Neuronal stem cell (in vitro differentiated cells): ENCODE results near the gene INVS.

Experiments used
- DNase-seq: peaks from one replicate; pipeline ENCODE4 v3.0.0-alpha.2; 2013; ENCODE audit warnings: low spot score
- H2AFZ ChIP-seq: one replicate; pipeline ENCODE4 v1.6.1; 2013; ENCODE audit warnings: mild to moderate bottlenecking, low read length, inconsistent platforms
- H2AK5ac ChIP-seq: 2 replicates; pipeline ENCODE4 v1.6.1; 2013; ENCODE audit warnings: low read depth, mild to moderate bottlenecking, inconsistent platforms, low read length, moderate library complexity, mixed read lengths
- H2BK120ac ChIP-seq: 2 replicates; pipeline ENCODE4 v1.6.1; 2013; ENCODE audit warnings: low read depth, mild to moderate bottlenecking, inconsistent platforms, low read length, moderate library complexity, mixed read lengths
- H2BK12ac ChIP-seq: one replicate; pipeline ENCODE4 v1.6.1; 2013; ENCODE audit warnings: low read length, inconsistent platforms
- H2BK15ac ChIP-seq: 2 replicates; pipeline ENCODE4 v1.6.1; 2013; ENCODE audit warnings: mild to moderate bottlenecking, low read length, inconsistent platforms, mixed read lengths
- H2BK5ac ChIP-seq: one replicate; pipeline ENCODE4 v1.6.1; 2013; ENCODE audit warnings: inconsistent platforms, mild to moderate bottlenecking, low read length, moderate library complexity
- H3K14ac ChIP-seq: one replicate; pipeline ENCODE4 v1.6.1; 2013; ENCODE audit warnings: low read length, inconsistent platforms
- H3K18ac ChIP-seq: 2 replicates; pipeline ENCODE4 v1.6.1; 2013; ENCODE audit warnings: low read length, inconsistent platforms
- H3K23ac ChIP-seq: 2 replicates; pipeline ENCODE4 v1.6.1; 2013; ENCODE audit warnings: low read depth, mild to moderate bottlenecking, mixed read lengths, low read length, inconsistent platforms; ENCODE audit not compliant: poor library complexity
- H3K27ac ChIP-seq: replicated peaks from 3 replicates; pipeline ENCODE4 v1.5.1; 2013; ENCODE audit warnings: low read length, inconsistent platforms
- H3K27me3 ChIP-seq, 3 experiments: 2 replicates each; pipeline ENCODE4 v1.6.1; 2013; ENCODE audit warnings: low read length in 3 of 3, mild to moderate bottlenecking in 2 of 3, inconsistent platforms in 1 of 3, low read depth in 1 of 3, mixed read lengths in 1 of 3, moderate library complexity in 1 of 3; ENCODE audit not compliant: control insufficient read depth in 3 of 3, insufficient read depth in 3 of 3
- H3K36me3 ChIP-seq, 2 donors: replicated peaks in 1 of 2; 2 replicates each; pipeline ENCODE4 v1.6.1; 2013; ENCODE audit warnings: low read length in 2 of 2; ENCODE audit not compliant: control insufficient read depth in 2 of 2, insufficient read depth in 2 of 2
- H3K4ac ChIP-seq: 2 replicates; pipeline ENCODE4 v1.6.1; 2013; ENCODE audit warnings: inconsistent platforms, mild to moderate bottlenecking, low read length, moderate library complexity
- H3K4me1 ChIP-seq, 2 donors: 1 replicate in 1 of 2; 2 replicates in 1 of 2; pipeline ENCODE4 v1.6.1; 2013; ENCODE audit warnings: low read length in 2 of 2, low read depth in 1 of 2; ENCODE audit not compliant: control insufficient read depth in 2 of 2, insufficient read depth in 1 of 2
- H3K4me2 ChIP-seq: one replicate; pipeline ENCODE4 v1.6.1; 2013; ENCODE audit warnings: mild to moderate bottlenecking, low read length, inconsistent platforms; ENCODE audit not compliant: insufficient read depth, poor library complexity, severe bottlenecking
- H3K4me3 ChIP-seq, 2 donors: 2 replicates each; pipeline ENCODE4 v1.5.1; 2013; ENCODE audit warnings: low read length in 2 of 2, mild to moderate bottlenecking in 2 of 2, inconsistent platforms in 1 of 2, moderate library complexity in 1 of 2
- H3K79me1 ChIP-seq: one replicate; pipeline ENCODE4 v1.6.1; 2013; ENCODE audit warnings: low read depth, mild to moderate bottlenecking, inconsistent platforms, low read length, moderate library complexity
- H3K9ac ChIP-seq: one replicate; pipeline ENCODE4 v1.6.1; 2013; ENCODE audit warnings: mild to moderate bottlenecking, low read depth, low read length, inconsistent platforms; ENCODE audit not compliant: poor library complexity
- H3K9me3 ChIP-seq, 2 donors: replicated peaks in 1 of 2; 2 replicates each; pipeline versions ENCODE3 to v1.6.1; 2013; ENCODE audit warnings: low read length in 2 of 2, mild to moderate bottlenecking in 2 of 2, inconsistent platforms in 1 of 2, low read depth in 1 of 2, mixed read lengths in 1 of 2, moderate library complexity in 1 of 2; ENCODE audit not compliant: control insufficient read depth in 2 of 2, insufficient read depth in 1 of 2
- H4K8ac ChIP-seq: one replicate; pipeline ENCODE4 v1.6.1; 2013; ENCODE audit warnings: low read depth, mild to moderate bottlenecking, inconsistent platforms, low read length, moderate library complexity
- H4K91ac ChIP-seq: one replicate; pipeline ENCODE4 v1.6.1; 2013; ENCODE audit warnings: low read length, low read depth, mild to moderate bottlenecking, inconsistent platforms; ENCODE audit not compliant: poor library complexity
- WGBS, 2 donors: extraction: QIAGEN DNeasy Blood & Tissue Kit; methylation state at CpG; one replicate each; pipeline ENCODE4 v1.1.7; 2013; ENCODE audit warnings: missing lambda C conversion rate in 2 of 2, mixed read lengths in 1 of 2; ENCODE audit not compliant: insufficient read length in 2 of 2, insufficient replicate concordance in 1 of 2; ENCODE audit errors: extremely low coverage in 2 of 2; 5-methylcytosine and 5-hydroxymethylcytosine counted together

Gene INVS

GRCh38 chr9:100112677-100113336 is 13.8 kb downstream of the INVS start:
- H2AK5ac ChIP-seq = no peak overlapping the region
- no peak overlapping the region for H3K4me2 ChIP-seq
- no peak overlapping the region for H2AFZ ChIP-seq
- H4K8ac ChIP-seq = no peak overlapping the region
- peaks cover 0 to 2% of the 10 kb centered on the region in 2 donors for H3K9me3 ChIP-seq
- H3K36me3 ChIP-seq = peaks cover 4 to 61% of the 10 kb centered on the region in 2 donors
- no peak overlapping the region for H2BK12ac ChIP-seq
- DNase-seq = no peak
- H2BK15ac ChIP-seq = no peak overlapping the region
- H3K4ac ChIP-seq = no peak overlapping the region
- WGBS, 2 donors = no CpG with 5 or more reads among the region's 2 CpGs
- H3K14ac ChIP-seq = no peak overlapping the region
- H3K27me3 ChIP-seq = no peaks in the 10 kb centered on the region
- H3K9ac ChIP-seq = no peak overlapping the region
- peaks cover 0 to 8% of the 10 kb centered on the region in 2 donors for H3K4me1 ChIP-seq
- no peak overlapping the region for H2BK120ac ChIP-seq
- H2BK5ac ChIP-seq = no peak overlapping the region
- no peak overlapping the region for H3K18ac ChIP-seq
- H3K4me3 ChIP-seq = no peak overlapping the region
- no peak overlapping the region for H3K23ac ChIP-seq
- H4K91ac ChIP-seq = no peak overlapping the region
- H3K27ac ChIP-seq = no peak overlapping the region
- no peaks in the 10 kb centered on the region for H3K79me1 ChIP-seq

- no peak overlapping the region for H2BK5ac ChIP-seq
- H3K4me1 ChIP-seq = no peaks in the 10 kb centered on the region
- no peak overlapping the region for H4K8ac ChIP-seq
- H3K79me1 ChIP-seq = no peaks in the 10 kb centered on the region
- H3K18ac ChIP-seq = no peak overlapping the region
- H2AK5ac ChIP-seq = no peak overlapping the region
- WGBS, 2 donors = 100% methylated on average over 2 of the region's 25 CpGs; no CpG with 5 or more reads in 1 of the 2 donors
- peaks cover 0 to 65% of the 10 kb centered on the region in 2 donors for H3K36me3 ChIP-seq
- no peak overlapping the region for H4K91ac ChIP-seq
- no peak overlapping the region for H3K4me2 ChIP-seq
- H2BK12ac ChIP-seq = no peak overlapping the region
- no peak overlapping the region for H3K9ac ChIP-seq
- H2BK120ac ChIP-seq = no peak overlapping the region
- no peaks in the 10 kb centered on the region for H3K27me3 ChIP-seq
- H3K4ac ChIP-seq = no peak overlapping the region
- H3K23ac ChIP-seq = no peak overlapping the region
- H3K27ac ChIP-seq = no peak overlapping the region
- H2BK15ac ChIP-seq = no peak overlapping the region
- DNase-seq = no peak
- no peak overlapping the region for H3K14ac ChIP-seq
- H3K4me3 ChIP-seq = no peak overlapping the region
- H3K9me3 ChIP-seq = no peaks in the 10 kb centered on the region
- H2AFZ ChIP-seq = no peak overlapping the region
These were observed 18.3 kb downstream of the INVS start for GRCh38 chr9:100117316-100117715.

DNA sequence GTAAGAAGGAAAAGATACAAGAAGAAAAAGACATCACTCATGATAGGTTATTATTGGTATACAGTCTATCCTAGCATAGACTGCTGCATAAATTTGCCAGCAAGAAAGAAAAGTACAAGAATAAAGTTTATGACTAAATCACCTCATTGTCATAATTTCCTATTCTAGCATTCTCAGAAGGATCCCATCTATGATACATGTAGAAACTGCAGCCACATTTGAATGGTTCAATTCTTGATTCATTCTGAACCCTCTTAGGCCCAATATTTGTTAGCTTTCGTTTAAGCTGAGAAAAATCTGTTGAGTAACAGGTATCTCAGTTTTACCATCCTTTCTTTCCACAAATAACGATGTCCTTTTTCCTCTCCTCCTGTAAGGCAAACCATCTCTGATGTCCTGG is 21.2 kb downstream of the INVS start:
- Histone ChIP-seq H4K8ac (no peak overlapping the region), H3K4me1 (no peaks in the 10 kb centered on the region), H3K18ac (no peak overlapping the region), H3K4me2 (no peak overlapping the region), H3K4ac (no peak overlapping the region), H3K4me3 (no peak overlapping the region), H3K9ac (no peak overlapping the region), H3K14ac (no peak overlapping the region), H3K27ac (no peak overlapping the region), H2BK5ac (no peak overlapping the region), H3K36me3 (peaks cover 0 to 41% of the 10 kb centered on the region in 2 donors), H3K9me3 (peaks cover 0 to 10% of the 10 kb centered on the region in 2 donors), H2AK5ac (no peak overlapping the region), H3K23ac (no peak overlapping the region), H2AFZ (no peak overlapping the region), H4K91ac (no peak overlapping the region), H2BK12ac (no peak overlapping the region), H2BK120ac (no peak overlapping the region), H3K79me1 (no peaks in the 10 kb centered on the region), H2BK15ac (no peak overlapping the region), H3K27me3 (no peaks in the 10 kb centered on the region)
- no peak for DNase-seq
- no CpG with 5 or more reads among the region's 2 CpGs for WGBS, 2 donors

- peaks cover 0 to 10% of the 10 kb centered on the region in 2 donors for H3K9me3 ChIP-seq
- H3K9ac ChIP-seq = no peak overlapping the region
- H3K18ac ChIP-seq = no peak overlapping the region
- no peak overlapping the region for H2BK120ac ChIP-seq
- H3K4me2 ChIP-seq = no peak overlapping the region
- H2BK5ac ChIP-seq = no peak overlapping the region
- no peak overlapping the region for H2BK12ac ChIP-seq
- no peaks in the 10 kb centered on the region for H3K27me3 ChIP-seq
- H3K79me1 ChIP-seq = no peaks in the 10 kb centered on the region
- H2AFZ ChIP-seq = no peak overlapping the region
- H3K4me3 ChIP-seq = no peak overlapping the region
- no peak overlapping the region for H3K23ac ChIP-seq
- no CpG with 5 or more reads among the region's 2 CpGs for WGBS, 2 donors
- no peak overlapping the region for H2AK5ac ChIP-seq
- no peak overlapping the region for H4K91ac ChIP-seq
- H4K8ac ChIP-seq = no peak overlapping the region
- H2BK15ac ChIP-seq = no peak overlapping the region
- no peak for DNase-seq
- H3K4me1 ChIP-seq = no peaks in the 10 kb centered on the region
- H3K36me3 ChIP-seq = peaks cover 0 to 52% of the 10 kb centered on the region in 2 donors
- no peak overlapping the region for H3K14ac ChIP-seq
- no peak overlapping the region for H3K27ac ChIP-seq
- H3K4ac ChIP-seq = no peak overlapping the region
These were observed 26.2 kb downstream of the INVS start for GRCh38 chr9:100125236-100125635.
